Measurements from ENCODE around the gene MCM3.

MCM3 gene

GRCh38 chr6:52285177-52286068 is 881 bp upstream of the MCM3 start:
- Histone ChIP-seq H3K27ac (replicated peaks) (peak overlapping the region; percentile 64), H3K4me3 (replicated peaks; ENCODE audit: insufficient read depth, low read length) (peak overlapping the region; percentile 50), H3K27me3 (ENCODE audit: insufficient read depth, poor library complexity, severe bottlenecking) (no peaks in the 10 kb centered on the region)
- no peak for DNase-seq (ENCODE audit: low read depth in 1 of 2, low spot score in 1 of 2)
- no peak for TF ChIP-seq REST (IDR thresholded peaks at IDR 0.05; ENCODE audit: insufficient replicate concordance, low read depth)
- no peak for TF ChIP-seq GABPA (IDR thresholded peaks at IDR 0.05; ENCODE audit: low read depth)
- no peak for TF ChIP-seq POLR2AphosphoS5 (IDR thresholded peaks at IDR 0.05; ENCODE audit: low read depth)
- no peak for TF ChIP-seq CTCF (IDR thresholded peaks at IDR 0.05; ENCODE audit: insufficient read depth, low read length)
- TF ChIP-seq SPI1 (IDR thresholded peaks at IDR 0.05; ENCODE audit: borderline replicate concordance, low read depth) = no peak

- Histone ChIP-seq H3K27me3 (ENCODE audit: insufficient read depth, poor library complexity, severe bottlenecking) (no peaks in the 10 kb centered on the region), H3K27ac (replicated peaks) (peak overlapping the region; percentile 86), H3K4me3 (replicated peaks; ENCODE audit: insufficient read depth, low read length) (peak overlapping the region; percentile 90)
- TF ChIP-seq GABPA (IDR thresholded peaks at IDR 0.05; ENCODE audit: low read depth) (no peak), SPI1 (IDR thresholded peaks at IDR 0.05; ENCODE audit: borderline replicate concordance, low read depth) (no peak), POLR2AphosphoS5 (IDR thresholded peaks at IDR 0.05; ENCODE audit: low read depth) (no peak), REST (IDR thresholded peaks at IDR 0.05; ENCODE audit: insufficient replicate concordance, low read depth) (no peak), CTCF (IDR thresholded peaks at IDR 0.05; ENCODE audit: insufficient read depth, low read length) (no peak)
- DNase-seq (ENCODE audit: low read depth in 1 of 2, low spot score in 1 of 2) = peak in 1 of 2 experiments; percentile 45
These were observed 447 bp downstream of the MCM3 start for GRCh38 chr6:52284131-52284459.

GRCh38 chr6:52283111-52283510 is 1.4 kb downstream of the MCM3 start:
- no peak for DNase-seq (ENCODE audit: low read depth in 1 of 2, low spot score in 1 of 2)
- no peak for TF ChIP-seq POLR2AphosphoS5 (IDR thresholded peaks at IDR 0.05; ENCODE audit: low read depth)
- no peak for TF ChIP-seq GABPA (IDR thresholded peaks at IDR 0.05; ENCODE audit: low read depth)
- TF ChIP-seq SPI1 (IDR thresholded peaks at IDR 0.05; ENCODE audit: borderline replicate concordance, low read depth) = no peak
- TF ChIP-seq CTCF (IDR thresholded peaks at IDR 0.05; ENCODE audit: insufficient read depth, low read length) = no peak
- no peak for TF ChIP-seq REST (IDR thresholded peaks at IDR 0.05; ENCODE audit: insufficient replicate concordance, low read depth)
- H3K27ac ChIP-seq (replicated peaks) = peak overlapping the region; percentile 86
- peak overlapping the region; percentile 90 for H3K4me3 ChIP-seq (replicated peaks; ENCODE audit: insufficient read depth, low read length)
- H3K27me3 ChIP-seq (ENCODE audit: insufficient read depth, poor library complexity, severe bottlenecking) = no peaks in the 10 kb centered on the region

Data from HL-60 (cell line).